Astrocyte (in vitro differentiated cells and primary cell): ENCODE data around the gene CLEC14A. TPM values are rescaled to one million over a fixed set of nuclear protein-coding genes. Genes with fewer than 3 reads are reported as not detected.

Source experiments
- DNase-seq: peaks from one replicate; pipeline ENCODE4 v3.0.0-alpha.2; 2010; ENCODE audit warnings: low read depth
- FAIRE-seq: peaks from 2 replicates; lab custom pipeline; 2011; peaks lifted over from hg19 to GRCh38; lab: Jason Lieb, UNC
- H2AFZ ChIP-seq: 2 replicates; pipeline ENCODE4 v1.6.0; 2012; ENCODE audit warnings: low read depth, low read length, inconsistent platforms
- H3K27ac ChIP-seq: 2 replicates; pipeline ENCODE4 v1.5.1; 2011; ENCODE audit warnings: low read depth, low read length, inconsistent platforms
- H3K27me3 ChIP-seq: 2 replicates; pipeline ENCODE4 v1.6.0; 2011; ENCODE audit warnings: low read length, inconsistent platforms; ENCODE audit not compliant: insufficient read depth
- H3K36me3 ChIP-seq: 2 replicates; pipeline ENCODE4 v1.5.1; 2011; ENCODE audit warnings: low read length, inconsistent platforms; ENCODE audit not compliant: insufficient read depth
- H3K4me1 ChIP-seq: 2 replicates; pipeline ENCODE4 v1.5.1; 2011; ENCODE audit warnings: low read length, inconsistent platforms; ENCODE audit not compliant: insufficient read depth
- H3K4me2 ChIP-seq: 2 replicates; pipeline ENCODE4 v1.6.0; 2012; ENCODE audit warnings: low read length, inconsistent platforms
- H3K4me3 ChIP-seq: 2 replicates; pipeline ENCODE4 v1.5.1; 2011; ENCODE audit warnings: low read depth, mild to moderate bottlenecking, low read length, inconsistent platforms; ENCODE audit not compliant: insufficient read depth
- H3K79me2 ChIP-seq: 2 replicates; pipeline ENCODE4 v1.6.0; 2012; ENCODE audit warnings: mild to moderate bottlenecking, low read length, inconsistent platforms; ENCODE audit not compliant: insufficient read depth
- H3K9ac ChIP-seq: 2 replicates; pipeline ENCODE4 v1.6.0; 2012; ENCODE audit warnings: mild to moderate bottlenecking, low read length, inconsistent platforms
- H3K9me3 ChIP-seq: 2 replicates; pipeline ENCODE4 v1.5.1; 2012; ENCODE audit warnings: low read depth, mild to moderate bottlenecking, low read length, inconsistent platforms; ENCODE audit not compliant: insufficient read depth
- H4K20me1 ChIP-seq: 2 replicates; pipeline ENCODE4 v1.6.0; 2012; ENCODE audit warnings: low read length, inconsistent platforms; ENCODE audit not compliant: insufficient read depth
- H3K27ac Mint-ChIP-seq: one replicate; pipeline ENCODE4 v1.8.0; 2021; ENCODE audit warnings: mild to moderate bottlenecking, mixed read lengths; ENCODE audit not compliant: unreplicated experiment
- H3K27me3 Mint-ChIP-seq: one replicate; pipeline ENCODE4 v1.8.0; 2021; ENCODE audit warnings: low read depth, mixed read lengths; ENCODE audit not compliant: unreplicated experiment
- H3K36me3 Mint-ChIP-seq: one replicate; pipeline ENCODE4 v1.8.0; 2021; ENCODE audit warnings: low read depth, mixed read lengths; ENCODE audit not compliant: unreplicated experiment
- H3K4me1 Mint-ChIP-seq: one replicate; pipeline ENCODE4 v1.8.0; 2021; ENCODE audit warnings: low read depth, mixed read lengths; ENCODE audit not compliant: unreplicated experiment
- H3K4me3 Mint-ChIP-seq: one replicate; pipeline ENCODE4 v1.8.0; 2021; ENCODE audit warnings: mild to moderate bottlenecking, moderate library complexity, mixed read lengths; ENCODE audit not compliant: unreplicated experiment
- H3K9me3 Mint-ChIP-seq: one replicate; pipeline ENCODE4 v1.8.0; 2021; ENCODE audit warnings: mild to moderate bottlenecking, mixed read lengths; ENCODE audit not compliant: unreplicated experiment
- EZH2 ChIP-seq: IDR thresholded peaks from 2 replicates; pipeline ENCODE4 v1.6.1; 2012; ENCODE audit warnings: mild to moderate bottlenecking, low read length, inconsistent platforms; ENCODE audit not compliant: insufficient read depth
- total RNA-seq: library from RNA; stranded (reverse); gene quantifications from 2 replicates; pipeline ENCODE4 v1.2.1, GENCODE V29; 2021
- TF ChIP-seq, protein P1 (sequence below): IDR thresholded peaks from 2 replicates; pipeline ENCODE4 v1.5.1; 2011; ENCODE audit warnings: low read depth, mild to moderate bottlenecking, inconsistent platforms, low read length, moderate library complexity; ENCODE audit not compliant: insufficient read depth

CLEC14A gene
- total RNA-seq, 1 donor from 2014 or later = not detected

DNA sequence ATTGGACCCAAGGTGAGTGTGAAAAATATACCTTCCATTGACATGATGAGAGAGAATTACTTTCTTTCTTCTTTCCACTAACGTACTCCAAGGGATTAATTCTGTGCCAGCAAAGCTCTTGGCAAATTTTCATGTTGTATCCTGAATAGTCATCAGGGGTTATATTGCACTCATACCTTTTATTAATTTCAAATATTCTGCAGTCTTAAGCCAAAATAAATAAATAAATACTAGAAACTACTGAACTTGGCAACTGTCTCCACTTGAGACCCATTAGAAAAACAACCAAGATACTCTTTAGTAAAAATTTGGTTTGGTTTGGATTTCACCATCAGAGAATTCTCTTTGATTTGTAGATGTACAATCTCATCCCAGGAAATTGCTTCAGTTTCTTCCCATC, 22.1 kb upstream of the CLEC14A start:
- FAIRE-seq (no peak), DNase-seq (no peak)
- H4K20me1 ChIP-seq = no peaks in the 10 kb centered on the region
- no peak overlapping the region for H3K27ac ChIP-seq
- Mint-ChIP-seq H3K27ac (no peak overlapping the region), H3K4me1 (no peaks in the 10 kb centered on the region), H3K9me3 (no peaks in the 10 kb centered on the region), H3K36me3 (no peaks in the 10 kb centered on the region), H3K4me3 (no peak overlapping the region), H3K27me3 (no peaks in the 10 kb centered on the region)
- no peak overlapping the region for H3K9ac ChIP-seq
- H3K4me1 ChIP-seq = no peaks in the 10 kb centered on the region
- H3K36me3 ChIP-seq = no peaks in the 10 kb centered on the region
- no peak overlapping the region for H2AFZ ChIP-seq
- H3K27me3 ChIP-seq = no peaks in the 10 kb centered on the region
- no peak for TF ChIP-seq EZH2
- no peak overlapping the region for H3K4me2 ChIP-seq
- no peak overlapping the region for H3K4me3 ChIP-seq
- H3K79me2 ChIP-seq = no peaks in the 10 kb centered on the region
- H3K9me3 ChIP-seq = no peaks in the 10 kb centered on the region

DNA sequence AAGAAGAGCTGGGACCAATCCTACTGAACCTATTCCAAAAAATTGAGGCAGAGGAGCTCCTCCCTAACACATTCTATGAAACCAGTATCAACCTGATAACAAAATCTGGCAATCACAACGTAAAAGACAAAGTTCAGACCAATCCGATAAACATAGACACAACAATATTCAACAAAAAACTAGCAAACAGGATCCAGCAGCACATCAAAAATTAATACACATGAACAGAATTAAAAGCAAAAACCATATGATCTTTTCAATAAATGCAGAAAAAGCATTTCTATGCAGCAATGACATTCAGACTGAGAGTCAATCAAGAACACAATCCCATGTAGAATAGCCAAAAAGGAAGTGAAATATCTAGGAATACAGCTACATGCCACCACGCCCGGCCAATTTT, 7.0 kb upstream of the CLEC14A start:
- Mint-ChIP-seq H3K27me3 (no peaks in the 10 kb centered on the region), H3K4me3 (no peak overlapping the region), H3K9me3 (peaks cover 18% of the 10 kb centered on the region), H3K4me1 (peaks cover under 1% of the 10 kb centered on the region), H3K36me3 (no peaks in the 10 kb centered on the region), H3K27ac (no peak overlapping the region)
- TF ChIP-seq, protein P1, sequence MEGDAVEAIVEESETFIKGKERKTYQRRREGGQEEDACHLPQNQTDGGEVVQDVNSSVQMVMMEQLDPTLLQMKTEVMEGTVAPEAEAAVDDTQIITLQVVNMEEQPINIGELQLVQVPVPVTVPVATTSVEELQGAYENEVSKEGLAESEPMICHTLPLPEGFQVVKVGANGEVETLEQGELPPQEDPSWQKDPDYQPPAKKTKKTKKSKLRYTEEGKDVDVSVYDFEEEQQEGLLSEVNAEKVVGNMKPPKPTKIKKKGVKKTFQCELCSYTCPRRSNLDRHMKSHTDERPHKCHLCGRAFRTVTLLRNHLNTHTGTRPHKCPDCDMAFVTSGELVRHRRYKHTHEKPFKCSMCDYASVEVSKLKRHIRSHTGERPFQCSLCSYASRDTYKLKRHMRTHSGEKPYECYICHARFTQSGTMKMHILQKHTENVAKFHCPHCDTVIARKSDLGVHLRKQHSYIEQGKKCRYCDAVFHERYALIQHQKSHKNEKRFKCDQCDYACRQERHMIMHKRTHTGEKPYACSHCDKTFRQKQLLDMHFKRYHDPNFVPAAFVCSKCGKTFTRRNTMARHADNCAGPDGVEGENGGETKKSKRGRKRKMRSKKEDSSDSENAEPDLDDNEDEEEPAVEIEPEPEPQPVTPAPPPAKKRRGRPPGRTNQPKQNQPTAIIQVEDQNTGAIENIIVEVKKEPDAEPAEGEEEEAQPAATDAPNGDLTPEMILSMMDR = no peak
- Histone ChIP-seq H3K4me2 (no peak overlapping the region), H3K9me3 (peaks cover 3% of the 10 kb centered on the region), H3K27me3 (no peaks in the 10 kb centered on the region), H3K36me3 (no peaks in the 10 kb centered on the region), H3K4me1 (no peaks in the 10 kb centered on the region), H3K79me2 (no peaks in the 10 kb centered on the region), H3K4me3 (no peak overlapping the region), H4K20me1 (no peaks in the 10 kb centered on the region), H3K9ac (no peak overlapping the region), H3K27ac (no peak overlapping the region), H2AFZ (no peak overlapping the region)
- DNase-seq = no peak
- no peak for FAIRE-seq

DNA sequence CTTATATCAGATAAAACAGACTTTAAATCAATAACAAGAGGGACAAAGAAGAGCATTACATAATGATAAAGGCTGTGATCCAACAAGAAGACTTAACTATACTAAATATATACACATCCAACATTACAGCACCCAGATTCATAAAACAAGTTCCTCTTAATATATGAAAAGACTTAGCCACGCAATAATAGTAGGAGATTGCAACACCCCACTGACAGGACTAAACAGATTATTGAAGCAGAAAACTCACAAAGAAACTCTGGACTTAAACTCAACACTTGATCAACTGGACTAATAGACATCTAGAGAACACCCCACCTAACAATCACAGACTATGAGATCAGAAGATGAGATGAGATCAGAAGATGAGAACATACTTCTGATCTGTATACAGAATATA, 5.7 kb upstream of the CLEC14A start:
- Mint-ChIP-seq H3K9me3 (peaks cover 10% of the 10 kb centered on the region), H3K36me3 (no peaks in the 10 kb centered on the region), H3K4me1 (peaks cover 7% of the 10 kb centered on the region), H3K27ac (no peak overlapping the region), H3K4me3 (no peak overlapping the region), H3K27me3 (peaks cover 3% of the 10 kb centered on the region)
- Histone ChIP-seq H3K79me2 (no peaks in the 10 kb centered on the region), H3K4me1 (no peaks in the 10 kb centered on the region), H3K36me3 (no peaks in the 10 kb centered on the region), H3K27ac (no peak overlapping the region), H3K4me3 (no peak overlapping the region), H3K9me3 (peaks cover 3% of the 10 kb centered on the region), H3K4me2 (no peak overlapping the region), H2AFZ (no peak overlapping the region), H3K9ac (no peak overlapping the region), H4K20me1 (no peaks in the 10 kb centered on the region), H3K27me3 (no peaks in the 10 kb centered on the region)
- no peak for TF ChIP-seq EZH2
- TF ChIP-seq, protein P1 = no peak
- DNase-seq (no peak), FAIRE-seq (no peak)
